GM23338 (cell line): ENCODE measurements around the gene GDPD4. TPM values are rescaled to one million over a fixed set of nuclear protein-coding genes. Genes with fewer than 3 reads are reported as not detected.

Source experiments
- ATAC-seq: fragments of 200-7000 bp; cut with Tn5 transposase; 3 replicates; pipeline ENCODE4 v1.9.1; 2020
- DNase-seq: peaks from one replicate; pipeline ENCODE4 v3.0.0-alpha.2; 2015; ENCODE audit warnings: low spot score
- H2AFZ ChIP-seq: fragments of 200-600 bp; sonication (generic); 2 replicates; pipeline ENCODE4 v1.8.0; 2016; ENCODE audit warnings: antibody characterized with exemption, mild to moderate bottlenecking, moderate library complexity
- H3F3A ChIP-seq: fragments of 200-600 bp; sonication (generic); replicated peaks from 2 replicates; pipeline ENCODE4 v1.8.0; 2017; ENCODE audit warnings: antibody characterized with exemption, mixed run types, low read depth
- H3K27ac ChIP-seq: fragments of 200-600 bp; sonication (generic); 2 replicates; pipeline ENCODE4 v1.6.1; 2016; ENCODE audit warnings: low read depth
- H3K27me3 ChIP-seq: fragments of 200-600 bp; sonication (generic); 2 replicates; pipeline ENCODE4 v1.8.0; 2016; ENCODE audit warnings: mild to moderate bottlenecking, mixed run types, moderate library complexity; ENCODE audit not compliant: insufficient read depth
- H3K36me3 ChIP-seq: fragments of 200-600 bp; sonication (generic); 2 replicates; pipeline ENCODE4 v1.8.0; 2016; ENCODE audit warnings: mild to moderate bottlenecking; ENCODE audit not compliant: insufficient read depth
- H3K4me1 ChIP-seq: fragments of 200-600 bp; sonication (generic); 2 replicates; pipeline ENCODE4 v1.8.0; 2016; ENCODE audit warnings: mild to moderate bottlenecking, moderate library complexity; ENCODE audit not compliant: insufficient read depth
- H3K4me2 ChIP-seq: fragments of 200-600 bp; sonication (generic); 2 replicates; pipeline ENCODE4 v1.7.1; 2017; ENCODE audit warnings: mixed run types
- H3K4me3 ChIP-seq: fragments of 200-600 bp; sonication (generic); 2 replicates; pipeline ENCODE4 v1.6.1; 2016; ENCODE audit warnings: mixed run types
- H3K79me2 ChIP-seq: fragments of 200-600 bp; sonication (generic); replicated peaks from 2 replicates; pipeline ENCODE4 v1.8.0; 2017; ENCODE audit warnings: mild to moderate bottlenecking; ENCODE audit not compliant: insufficient read depth
- H3K9me2 ChIP-seq: fragments of 200-600 bp; sonication (generic); 2 replicates; pipeline ENCODE4 v1.8.0; 2017; ENCODE audit not compliant: insufficient read depth
- H4K20me1 ChIP-seq: fragments of 200-600 bp; sonication (generic); replicated peaks from 2 replicates; pipeline ENCODE4 v1.8.0; 2017; ENCODE audit warnings: mild to moderate bottlenecking; ENCODE audit not compliant: insufficient read depth
- H3K27ac Mint-ChIP-seq: 2 replicates; pipeline ENCODE4 v1.8.0; 2020; ENCODE audit warnings: inconsistent platforms, mild to moderate bottlenecking, moderate library complexity, mixed read lengths
- H3K27me3 Mint-ChIP-seq: 3 replicates; pipeline ENCODE4 v1.8.0; 2022; ENCODE audit warnings: low read depth, mild to moderate bottlenecking, moderate library complexity, mixed read lengths, inconsistent platforms; ENCODE audit not compliant: insufficient read depth, poor library complexity
- H3K36me3 Mint-ChIP-seq: 3 replicates; pipeline ENCODE4 v1.8.0; 2021; ENCODE audit warnings: low read depth, mild to moderate bottlenecking, inconsistent platforms, moderate library complexity, mixed read lengths
- H3K4me1 Mint-ChIP-seq: 3 replicates; pipeline ENCODE4 v1.8.0; 2020; ENCODE audit warnings: mild to moderate bottlenecking, inconsistent platforms, mixed read lengths
- H3K4me3 Mint-ChIP-seq: 3 replicates; pipeline ENCODE4 v1.8.0; 2021; ENCODE audit warnings: moderate library complexity, mild to moderate bottlenecking, inconsistent platforms, mixed read lengths
- H3K9me3 Mint-ChIP-seq: 3 replicates; pipeline ENCODE4 v1.8.0; 2020; ENCODE audit warnings: moderate library complexity, mild to moderate bottlenecking, inconsistent platforms, mixed read lengths
- CTCF ChIP-seq, 2 experiments: fragments of 200-600 bp in 1 of 2; sonication (generic) in 1 of 2; conservative IDR thresholded peaks; 2 replicates each; pipeline versions ENCODE4 v1.5.1 to v1.6.1; 2016 to 2017; ENCODE audit warnings: antibody characterized with exemption in 2 of 2, low read depth in 2 of 2, mild to moderate bottlenecking in 2 of 2, moderate library complexity in 1 of 2
- ETS1 ChIP-seq: IDR thresholded peaks from 2 replicates; pipeline ENCODE4 v1.6.1; 2016; ENCODE audit warnings: antibody characterized with exemption
- EZH2phosphoT487 ChIP-seq: fragments of 200-600 bp; sonication (generic); IDR thresholded peaks from one replicate; pipeline ENCODE4 v1.8.1; 2018; ENCODE audit warnings: antibody characterized with exemption; ENCODE audit not compliant: unreplicated experiment
- JUNB ChIP-seq: IDR thresholded peaks from one replicate; pipeline ENCODE4 v1.6.1; 2016; ENCODE audit warnings: antibody characterized with exemption; ENCODE audit not compliant: unreplicated experiment
- NANOG ChIP-seq: IDR thresholded peaks from 2 replicates; pipeline ENCODE4 v1.6.1; 2016; ENCODE audit warnings: antibody characterized with exemption, borderline replicate concordance
- STAT1 ChIP-seq: IDR thresholded peaks from one replicate; pipeline ENCODE4 v1.6.1; 2016; ENCODE audit warnings: antibody characterized with exemption; ENCODE audit not compliant: unreplicated experiment
- ZNF331 ChIP-seq: fragments of 250-450 bp; sonication (Bioruptor Pico); IDR thresholded peaks from 2 replicates; pipeline ENCODE4 v1.5.0; 2020; ENCODE audit warnings: low read depth, mild to moderate bottlenecking, moderate library complexity
- ZNF462 ChIP-seq: fragments of 250-450 bp; sonication (Bioruptor Pico); IDR thresholded peaks from 2 replicates; pipeline ENCODE4 v1.5.0; 2020; ENCODE audit warnings: mild to moderate bottlenecking, moderate library complexity
- polyA plus RNA-seq: library from polyadenylated mRNA; unstranded; fragments of >200 nt; fragmentation: Nextera tagmentation; extraction: Ambion mirVana; gene quantifications from 2 replicates; pipeline ENCODE4 v1.2.1, GENCODE V29; 2016
- total RNA-seq: library from RNA; depleted of rRNA; stranded (reverse); fragments of >200 nt; shearing (Covaris generic); gene quantifications from 2 replicates; pipeline ENCODE4 v1.2.3, GENCODE V29; 2014

Gene GDPD4
- total and polyA plus RNA-seq, 2 experiments from 2014 or later, result not detected

- H3K27me3 Mint-ChIP-seq, result no peaks in the 10 kb centered on the region
- Histone ChIP-seq H3K27me3 (no peaks in the 10 kb centered on the region), H3K4me3 (no peak overlapping the region), H3K79me2 (no peaks in the 10 kb centered on the region), H3K4me2 (no peak overlapping the region), H3K36me3 (no peaks in the 10 kb centered on the region), H3K27ac (no peak overlapping the region), H3K9me2 (no peaks in the 10 kb centered on the region), H3F3A (no peaks in the 10 kb centered on the region), H3K4me1 (0 out of 2 replicates have a peak, but pooled peaks cover 4% of the 10 kb centered on the region), H4K20me1 (no peaks in the 10 kb centered on the region), H2AFZ (no peak overlapping the region)
- TF ChIP-seq ZNF331 (CRISPR knock-in tag) (no peak), EZH2phosphoT487 (no peak), STAT1 (no peak), NANOG (no peak), ETS1 (no peak), JUNB (no peak), CTCF (conservative IDR thresholded peaks at IDR 0.05; ENCODE audit: low read depth in 2 of 2) (no peak), ZNF462 (CRISPR knock-in tag) (no peak)
- H3K27ac Mint-ChIP-seq, result no peak overlapping the region
- DNase-seq (no peak), ATAC-seq (no peak)
- H3K4me1 Mint-ChIP-seq, result peaks cover 9% of the 10 kb centered on the region
- no peaks in the 10 kb centered on the region for H3K9me3 Mint-ChIP-seq
- H3K4me3 Mint-ChIP-seq, result no peak overlapping the region
- H3K36me3 Mint-ChIP-seq, result no peaks in the 10 kb centered on the region
Measured at GRCh38 chr11:77310721-77311120, 9.2 kb upstream of the GDPD4 start.
